HepG2 (cell line): ENCODE data around the gene RGN. TPM values are rescaled to one million over a fixed set of nuclear protein-coding genes. Genes with fewer than 3 reads are reported as not detected.

Experiments used
- EZH2 ChIP-seq: conservative IDR thresholded peaks from 2 replicates; pipeline ENCODE4 v1.6.1; 2012; ENCODE audit warnings: mild to moderate bottlenecking, low read depth, low read length, moderate library complexity
- GPN1 ChIP-seq: sonication (generic); formaldehyde crosslinking; IDR thresholded peaks from 2 replicates; pipeline ENCODE4 v1.5.1; 2020; ENCODE audit warnings: missing genetic modification reagents, borderline replicate concordance
- IKZF4 ChIP-seq: sonication (generic); formaldehyde crosslinking; IDR thresholded peaks from 2 replicates; pipeline ENCODE4 v1.5.1; 2020; ENCODE audit warnings: borderline replicate concordance, mild to moderate bottlenecking, low read depth, missing genetic modification reagents; ENCODE audit errors: not compliant biosample characterization
- ISL2 ChIP-seq: sonication (generic); formaldehyde crosslinking; IDR thresholded peaks from 2 replicates; pipeline ENCODE4 v1.5.0; 2020; ENCODE audit warnings: missing genetic modification reagents
- MAFF ChIP-seq: IDR thresholded peaks from 2 replicates; pipeline ENCODE4 v1.6.1; 2011; ENCODE audit warnings: low read depth, low read length, improper control_type of control experiment
- SIN3B ChIP-seq: fragments of 150-350 bp; IDR thresholded peaks from 2 replicates; pipeline ENCODE4 v1.6.1; 2014; ENCODE audit warnings: low read length
- SIX4 ChIP-seq: sonication (generic); formaldehyde crosslinking; IDR thresholded peaks from 2 replicates; pipeline ENCODE4 v1.4.0; 2020; ENCODE audit warnings: missing genetic modification reagents
- SOX13 ChIP-seq, 3 experiments: fragments of 450-650 bp in 1 of 3; sonication (generic) in 1 of 3; formaldehyde crosslinking in 1 of 3; IDR thresholded peaks in 2 of 3; conservative IDR thresholded peaks in 1 of 3; 2 replicates each; pipeline versions ENCODE4 v1.5.0 to v1.6.1; 2016 to 2020; ENCODE audit warnings: antibody characterized with exemption in 1 of 3, mild to moderate bottlenecking in 1 of 3, missing compliant biosample characterization in 1 of 3, missing genetic modification reagents in 1 of 3, moderate library complexity in 1 of 3
- SP140L ChIP-seq: sonication (generic); formaldehyde crosslinking; IDR thresholded peaks from 2 replicates; pipeline ENCODE4 v1.4.0; 2020; ENCODE audit warnings: missing genetic modification reagents, borderline replicate concordance
- TBP ChIP-seq: sonication (generic); formaldehyde crosslinking; IDR thresholded peaks from 2 replicates; pipeline ENCODE4 v1.5.0; 2020; ENCODE audit warnings: missing genetic modification reagents
- ZEB1 ChIP-seq: IDR thresholded peaks from 2 replicates; pipeline ENCODE4 v1.6.1; 2012; ENCODE audit warnings: mild to moderate bottlenecking, low read depth, inconsistent platforms; ENCODE audit not compliant: insufficient replicate concordance
- ZNF382 ChIP-seq: sonication (generic); formaldehyde crosslinking; IDR thresholded peaks from 2 replicates; pipeline ENCODE4 v1.5.0; 2020; ENCODE audit warnings: missing genetic modification reagents, mild to moderate bottlenecking, borderline replicate concordance
- ZNF513 ChIP-seq: sonication (generic); formaldehyde crosslinking; conservative IDR thresholded peaks from 2 replicates; pipeline ENCODE4 v1.5.0; 2020; ENCODE audit warnings: missing genetic modification reagents
- ZNF550 ChIP-seq: sonication (generic); formaldehyde crosslinking; IDR thresholded peaks from 2 replicates; pipeline ENCODE4 v1.4.0; 2020; ENCODE audit warnings: mild to moderate bottlenecking, missing genetic modification reagents, borderline replicate concordance
- ZNF782 ChIP-seq: sonication (generic); formaldehyde crosslinking; IDR thresholded peaks from 2 replicates; pipeline ENCODE4 v1.4.0; 2020; ENCODE audit warnings: missing genetic modification reagents, mild to moderate bottlenecking, borderline replicate concordance
- ZNF816 ChIP-seq: sonication (generic); formaldehyde crosslinking; IDR thresholded peaks from 2 replicates; pipeline ENCODE4 v1.8.0; 2022; ENCODE audit warnings: missing genetic modification reagents, mild to moderate bottlenecking, borderline replicate concordance
- polyA plus RNA-seq, 8 experiments: library from polyadenylated mRNA; depleted of rRNA in 3 of 8; stranded (reverse) in 7 of 8; unstranded in 1 of 8; fragments of >200 nt; fragmentation: Illumina TruSeq in 4 of 8; extraction: Trizol in 4 of 8; gene quantifications; 2 replicates each; pipeline versions ENCODE4 v1.2.1 to v1.2.3, GENCODE V29; 2011 to 2016; ENCODE audit warnings: low read depth in 4 of 8, missing spikeins in 1 of 8, mixed read lengths in 1 of 8; ENCODE audit not compliant: insufficient read depth in 1 of 8
- total RNA-seq, 5 experiments: library from RNA; depleted of rRNA; stranded (reverse); fragments of >200 nt; fragmentation: Illumina TruSeq; extraction: Trizol; gene quantifications; 2 replicates each; pipeline ENCODE4 v1.2.3, GENCODE V29; 2016; ENCODE audit warnings: low read depth in 1 of 5
- TF ChIP-seq, protein P1 (sequence below): sonication (generic); formaldehyde crosslinking; IDR thresholded peaks from one replicate; pipeline ENCODE4 v1.5.1; 2020; ENCODE audit warnings: mild to moderate bottlenecking, missing genetic modification reagents; ENCODE audit errors: not compliant biosample characterization
- TF ChIP-seq, protein P2 (sequence below): sonication (generic); formaldehyde crosslinking; IDR thresholded peaks from 2 replicates; pipeline ENCODE4 v1.8.0; 2022; ENCODE audit warnings: missing genetic modification reagents, mild to moderate bottlenecking, borderline replicate concordance

RGN gene
- total and polyA plus RNA-seq, 2 of the 13 experiments (the other 11 are each of a cell fraction or from before 2014, with no cell fraction given), result 19.6 to 74.4 TPM

DNA sequence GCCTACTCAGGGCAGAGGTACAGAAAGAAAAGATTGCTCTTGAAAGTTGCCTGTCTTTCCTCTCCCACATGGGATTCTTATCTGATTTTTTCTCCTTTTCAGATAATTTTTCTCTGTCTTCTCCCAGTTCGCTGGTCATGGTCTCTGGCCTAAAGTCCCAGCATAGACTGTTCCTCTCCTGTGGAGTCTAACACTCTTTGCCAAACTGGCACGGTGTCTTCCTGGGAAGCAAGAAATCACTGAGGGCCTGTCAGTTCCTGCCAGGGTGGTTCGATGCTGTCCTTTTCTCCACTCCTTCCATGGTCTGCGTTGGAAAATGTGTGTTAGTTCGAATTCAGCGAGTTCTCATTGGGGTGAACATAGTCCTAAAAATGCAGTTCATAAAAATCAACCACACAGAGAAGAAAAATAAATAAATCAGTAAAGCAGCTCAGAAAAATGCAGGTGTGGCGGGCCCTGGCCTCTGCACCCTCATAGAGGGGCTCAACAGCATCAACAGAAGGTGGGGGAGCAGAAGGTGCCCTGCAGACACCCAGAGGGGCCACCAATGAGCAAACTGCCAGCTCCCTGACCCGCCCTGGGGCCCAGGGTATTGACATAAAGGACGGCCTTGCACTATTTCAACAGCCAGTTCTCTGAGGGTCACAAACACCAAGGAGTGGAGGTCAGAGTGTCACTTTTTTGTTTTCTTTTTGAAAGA lies 2.1 kb downstream of the RGN start (continued):
- TF ChIP-seq, protein P1, sequence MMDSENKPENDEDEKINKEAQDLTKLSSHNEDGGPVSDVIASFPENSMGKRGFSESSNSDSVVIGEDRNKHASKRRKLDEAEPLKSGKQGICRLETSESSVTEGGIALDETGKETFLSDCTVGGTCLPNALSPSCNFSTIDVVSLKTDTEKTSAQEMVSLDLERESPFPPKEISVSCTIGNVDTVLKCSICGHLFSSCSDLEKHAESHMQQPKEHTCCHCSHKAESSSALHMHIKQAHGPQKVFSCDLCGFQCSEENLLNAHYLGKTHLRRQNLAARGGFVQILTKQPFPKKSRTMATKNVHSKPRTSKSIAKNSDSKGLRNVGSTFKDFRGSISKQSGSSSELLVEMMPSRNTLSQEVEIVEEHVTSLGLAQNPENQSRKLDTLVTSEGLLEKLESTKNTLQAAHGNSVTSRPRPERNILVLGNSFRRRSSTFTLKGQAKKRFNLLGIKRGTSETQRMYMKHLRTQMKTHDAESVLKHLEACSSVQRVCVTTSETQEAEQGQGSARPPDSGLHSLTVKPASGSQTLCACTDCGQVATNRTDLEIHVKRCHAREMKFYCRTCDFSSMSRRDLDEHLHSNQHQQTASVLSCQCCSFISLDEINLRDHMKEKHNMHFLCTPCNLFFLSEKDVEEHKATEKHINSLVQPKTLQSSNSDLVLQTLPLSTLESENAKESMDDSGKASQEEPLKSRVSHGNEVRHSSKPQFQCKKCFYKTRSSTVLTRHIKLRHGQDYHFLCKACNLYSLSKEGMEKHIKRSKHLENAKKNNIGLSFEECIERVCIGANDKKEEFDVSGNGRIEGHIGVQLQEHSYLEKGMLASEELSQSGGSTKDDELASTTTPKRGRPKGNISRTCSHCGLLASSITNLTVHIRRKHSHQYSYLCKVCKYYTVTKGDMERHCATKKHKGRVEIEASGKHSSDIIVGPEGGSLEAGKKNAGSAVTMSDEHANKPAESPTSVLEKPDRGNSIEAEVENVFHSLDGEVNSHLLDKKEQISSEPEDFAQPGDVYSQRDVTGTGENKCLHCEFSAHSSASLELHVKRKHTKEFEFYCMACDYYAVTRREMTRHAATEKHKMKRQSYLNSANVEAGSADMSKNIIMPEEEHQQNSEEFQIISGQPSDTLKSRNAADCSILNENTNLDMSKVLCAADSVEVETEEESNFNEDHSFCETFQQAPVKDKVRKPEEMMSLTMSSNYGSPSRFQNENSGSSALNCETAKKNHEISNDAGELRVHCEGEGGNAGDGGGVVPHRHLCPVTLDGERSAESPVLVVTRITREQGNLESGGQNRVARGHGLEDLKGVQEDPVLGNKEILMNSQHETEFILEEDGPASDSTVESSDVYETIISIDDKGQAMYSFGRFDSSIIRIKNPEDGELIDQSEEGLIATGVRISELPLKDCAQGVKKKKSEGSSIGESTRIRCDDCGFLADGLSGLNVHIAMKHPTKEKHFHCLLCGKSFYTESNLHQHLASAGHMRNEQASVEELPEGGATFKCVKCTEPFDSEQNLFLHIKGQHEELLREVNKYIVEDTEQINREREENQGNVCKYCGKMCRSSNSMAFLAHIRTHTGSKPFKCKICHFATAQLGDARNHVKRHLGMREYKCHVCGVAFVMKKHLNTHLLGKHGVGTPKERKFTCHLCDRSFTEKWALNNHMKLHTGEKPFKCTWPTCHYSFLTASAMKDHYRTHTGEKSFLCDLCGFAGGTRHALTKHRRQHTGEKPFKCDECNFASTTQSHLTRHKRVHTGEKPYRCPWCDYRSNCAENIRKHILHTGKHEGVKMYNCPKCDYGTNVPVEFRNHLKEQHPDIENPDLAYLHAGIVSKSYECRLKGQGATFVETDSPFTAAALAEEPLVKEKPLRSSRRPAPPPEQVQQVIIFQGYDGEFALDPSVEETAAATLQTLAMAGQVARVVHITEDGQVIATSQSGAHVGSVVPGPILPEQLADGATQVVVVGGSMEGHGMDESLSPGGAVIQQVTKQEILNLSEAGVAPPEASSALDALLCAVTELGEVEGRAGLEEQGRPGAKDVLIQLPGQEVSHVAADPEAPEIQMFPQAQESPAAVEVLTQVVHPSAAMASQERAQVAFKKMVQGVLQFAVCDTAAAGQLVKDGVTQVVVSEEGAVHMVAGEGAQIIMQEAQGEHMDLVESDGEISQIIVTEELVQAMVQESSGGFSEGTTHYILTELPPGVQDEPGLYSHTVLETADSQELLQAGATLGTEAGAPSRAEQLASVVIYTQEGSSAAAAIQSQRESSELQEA, result no peak
- no peak for TF ChIP-seq IKZF4 (CRISPR knock-in tag)
- TF ChIP-seq MAFF, result no peak
- no peak for TF ChIP-seq SP140L (CRISPR knock-in tag)
- TF ChIP-seq, protein P2, sequence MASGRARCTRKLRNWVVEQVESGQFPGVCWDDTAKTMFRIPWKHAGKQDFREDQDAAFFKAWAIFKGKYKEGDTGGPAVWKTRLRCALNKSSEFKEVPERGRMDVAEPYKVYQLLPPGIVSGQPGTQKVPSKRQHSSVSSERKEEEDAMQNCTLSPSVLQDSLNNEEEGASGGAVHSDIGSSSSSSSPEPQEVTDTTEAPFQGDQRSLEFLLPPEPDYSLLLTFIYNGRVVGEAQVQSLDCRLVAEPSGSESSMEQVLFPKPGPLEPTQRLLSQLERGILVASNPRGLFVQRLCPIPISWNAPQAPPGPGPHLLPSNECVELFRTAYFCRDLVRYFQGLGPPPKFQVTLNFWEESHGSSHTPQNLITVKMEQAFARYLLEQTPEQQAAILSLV, result no peak
- 0 out of 2 replicates have a peak, but pooled peaks have one; percentile 38 for TF ChIP-seq ZNF816 (CRISPR knock-in tag)
- no peak for TF ChIP-seq ZNF513 (CRISPR knock-in tag)
- peak; percentile 24 for TF ChIP-seq ZEB1
- peak; percentile 85 for TF ChIP-seq ISL2
- TF ChIP-seq SIX4, result no peak
- no peak for TF ChIP-seq ZNF382 (CRISPR knock-in tag)
- no peak for TF ChIP-seq EZH2
- no peak for TF ChIP-seq ZNF550
- no peak for TF ChIP-seq SIN3B
- TF ChIP-seq TBP (CRISPR knock-in tag), result no peak
- peak; percentile 72; the same call in 1 of the 2 replicates for TF ChIP-seq SOX13 (IDR thresholded peaks at IDR 0.05)
- peak in 1 of 2 experiments; percentile 90; a peak in 2 of 4 replicates for TF ChIP-seq SOX13 (CRISPR knock-in tag; conservative IDR thresholded peaks at IDR 0.05 in 1 of 2, IDR thresholded peaks at IDR 0.05 in 1 of 2)
- TF ChIP-seq ZNF782 (CRISPR knock-in tag), result no peak
- TF ChIP-seq GPN1 (CRISPR knock-in tag), result no peak
